SK-N-SH (cell line): ENCODE measurements around the gene NNAT.

ENCODE experiments used
- CHD2 ChIP-seq: fragments of 150-350 bp; IDR thresholded peaks from 2 replicates; pipeline ENCODE4 v1.6.1; 2018; ENCODE audit warnings: low read length; ENCODE audit not compliant: partially characterized antibody
- RXRA ChIP-seq: IDR thresholded peaks from 2 replicates; pipeline ENCODE4 v1.4.0; 2012; ENCODE audit warnings: low read depth, mild to moderate bottlenecking, borderline replicate concordance
- TF ChIP-seq, protein P1 (sequence below): fragments of 200-600 bp; sonication (generic); IDR thresholded peaks from 2 replicates; pipeline ENCODE4 v1.6.1; 2017; ENCODE audit warnings: antibody characterized with exemption, mild to moderate bottlenecking, moderate library complexity

DNA sequence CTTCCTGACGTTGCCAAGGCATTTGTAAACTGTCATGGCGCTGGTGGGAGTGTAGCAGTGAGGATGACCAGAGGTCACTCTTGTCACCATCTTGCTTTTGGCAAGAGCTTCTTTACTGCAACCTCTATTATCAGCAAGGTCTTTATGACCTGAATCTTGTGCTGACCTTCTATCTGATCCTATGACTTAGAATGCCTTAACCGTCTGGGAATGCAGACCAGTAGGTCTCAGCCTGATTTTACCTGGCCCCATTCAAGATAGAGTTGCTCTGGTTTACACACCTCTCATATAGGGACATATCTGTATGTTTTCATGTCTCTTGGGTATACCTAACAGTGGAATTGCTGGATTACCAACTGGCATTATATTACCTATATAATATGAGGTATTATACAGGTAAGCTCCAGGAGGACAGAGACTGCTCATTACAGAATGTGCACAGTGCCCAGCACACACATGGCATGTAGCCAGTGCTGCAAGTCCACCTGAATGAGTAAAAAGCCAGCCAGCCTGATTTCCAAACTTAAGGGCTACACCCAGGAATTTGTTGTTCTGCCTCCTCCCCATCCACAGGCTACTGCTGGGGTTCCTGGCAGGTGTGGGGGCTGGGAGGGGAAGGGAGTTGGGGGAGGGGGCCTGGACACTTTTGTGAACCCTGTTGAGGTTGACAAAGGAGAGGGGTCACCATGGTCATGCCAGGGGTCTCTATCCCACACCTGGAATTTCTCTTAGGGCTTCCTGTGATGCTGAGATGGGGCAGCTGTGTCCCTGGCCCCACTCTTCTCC lies 41.8 kb downstream of the NNAT start:
- TF ChIP-seq RXRA (no peak), CHD2 (no peak)
- TF ChIP-seq, protein P1, sequence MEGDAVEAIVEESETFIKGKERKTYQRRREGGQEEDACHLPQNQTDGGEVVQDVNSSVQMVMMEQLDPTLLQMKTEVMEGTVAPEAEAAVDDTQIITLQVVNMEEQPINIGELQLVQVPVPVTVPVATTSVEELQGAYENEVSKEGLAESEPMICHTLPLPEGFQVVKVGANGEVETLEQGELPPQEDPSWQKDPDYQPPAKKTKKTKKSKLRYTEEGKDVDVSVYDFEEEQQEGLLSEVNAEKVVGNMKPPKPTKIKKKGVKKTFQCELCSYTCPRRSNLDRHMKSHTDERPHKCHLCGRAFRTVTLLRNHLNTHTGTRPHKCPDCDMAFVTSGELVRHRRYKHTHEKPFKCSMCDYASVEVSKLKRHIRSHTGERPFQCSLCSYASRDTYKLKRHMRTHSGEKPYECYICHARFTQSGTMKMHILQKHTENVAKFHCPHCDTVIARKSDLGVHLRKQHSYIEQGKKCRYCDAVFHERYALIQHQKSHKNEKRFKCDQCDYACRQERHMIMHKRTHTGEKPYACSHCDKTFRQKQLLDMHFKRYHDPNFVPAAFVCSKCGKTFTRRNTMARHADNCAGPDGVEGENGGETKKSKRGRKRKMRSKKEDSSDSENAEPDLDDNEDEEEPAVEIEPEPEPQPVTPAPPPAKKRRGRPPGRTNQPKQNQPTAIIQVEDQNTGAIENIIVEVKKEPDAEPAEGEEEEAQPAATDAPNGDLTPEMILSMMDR = no peak
